HepG2 (cell line): Measurements from ENCODE around the gene KRT33A. TPM values are rescaled to one million over a fixed set of nuclear protein-coding genes. Genes with fewer than 3 reads are reported as not detected.

Source experiments
- ATAC-seq: fragments of 200-7000 bp; cut with Tn5 transposase; 3 replicates; pipeline ENCODE4 v1.9.1; 2020; ENCODE audit warnings: mild to moderate bottlenecking, moderate library complexity
- BruUV-seq: library from RNA; stranded (reverse); fragments of 400-500 nt; replicated peaks from 2 replicates; lab custom pipeline; 2021; lab: Mats Ljungman, UMichigan
- CTCF ChIA-PET: fragments of 300-600 bp; formaldehyde crosslinking; extraction: SDS; loops from one replicate; lab custom pipeline; 2021; ENCODE audit warnings: low total read pairs, inconsistent platforms, low intra/inter-chr PET ratio; lab: Yijun Ruan, JAX
- POLR2A ChIA-PET: fragments of 350-600 bp; sonication (Branson Sonifier 250); formaldehyde crosslinking; loops from one replicate; lab custom pipeline; 2020; ENCODE audit warnings: antibody characterized with exemption, inconsistent platforms; lab: Yijun Ruan, JAX
- DNase-seq: peaks from one replicate; pipeline ENCODE4 v3.0.0-alpha.2; 2015; ENCODE audit warnings: low spot score
- FAIRE-seq: peaks from 3 replicates; lab custom pipeline; 2011; peaks lifted over from hg19 to GRCh38; lab: Jason Lieb, UNC
- H2AFZ ChIP-seq: one replicate; pipeline ENCODE4 v1.6.1; 2011; ENCODE audit warnings: low read length, inconsistent platforms
- H3K27ac ChIP-seq: fragments of 300-600 bp; 3 replicates; pipeline ENCODE4 v1.8.0; 2011; ENCODE audit warnings: mixed run types, mild to moderate bottlenecking, mixed read lengths, low read length, inconsistent platforms; ENCODE audit not compliant: insufficient read depth; ENCODE audit errors: extremely low read length
- H3K27me3 ChIP-seq, 2 experiments: fragments of 200-600 bp in 1 of 2; 2 replicates in 1 of 2; 3 replicates in 1 of 2; pipeline versions ENCODE4 v1.6.0 to v1.8.0; 2011; ENCODE audit warnings: low read length in 2 of 2, mild to moderate bottlenecking in 2 of 2, moderate library complexity in 2 of 2, inconsistent platforms in 1 of 2; ENCODE audit not compliant: insufficient read depth in 2 of 2, control insufficient read depth in 1 of 2
- H3K36me3 ChIP-seq, 2 experiments: fragments of 200-600 bp in 1 of 2; replicated peaks in 1 of 2; 2 replicates in 1 of 2; 3 replicates in 1 of 2; pipeline versions ENCODE4 v1.5.1 to v1.8.0; 2011; ENCODE audit warnings: low read length in 2 of 2, inconsistent platforms in 1 of 2; ENCODE audit not compliant: insufficient read depth in 2 of 2, control insufficient read depth in 1 of 2
- H3K4me1 ChIP-seq: 2 replicates; pipeline ENCODE4 v1.5.1; 2012; ENCODE audit warnings: low read length, inconsistent platforms; ENCODE audit not compliant: insufficient read depth
- H3K4me2 ChIP-seq: 2 replicates; pipeline ENCODE4 v1.6.0; 2011; ENCODE audit warnings: low read depth, low read length, inconsistent platforms
- H3K4me3 ChIP-seq, 3 experiments: fragments of 200-600 bp in 1 of 3; sonication (generic), shearing (Covaris generic) in 1 of 3; replicated peaks in 1 of 3; 2 replicates each; pipeline ENCODE4 v1.5.1; 2011 to 2016; ENCODE audit warnings: low read length in 3 of 3, inconsistent platforms in 2 of 3, low read depth in 2 of 3, mild to moderate bottlenecking in 2 of 3, control low read depth in 1 of 3, mixed read lengths in 1 of 3; ENCODE audit not compliant: insufficient read depth in 1 of 3
- H3K79me2 ChIP-seq: one replicate; pipeline ENCODE4 v1.6.1; 2011; ENCODE audit warnings: low read length, inconsistent platforms; ENCODE audit not compliant: insufficient read depth
- H3K9ac ChIP-seq: 2 replicates; pipeline ENCODE4 v1.6.0; 2011; ENCODE audit warnings: mild to moderate bottlenecking, low read depth, low read length, inconsistent platforms; ENCODE audit not compliant: insufficient read depth
- H3K9me3 ChIP-seq: 2 replicates; pipeline ENCODE4 v1.5.1; 2012; ENCODE audit warnings: mild to moderate bottlenecking, low read length
- H4K20me1 ChIP-seq: 2 replicates; pipeline ENCODE4 v1.6.0; 2011; ENCODE audit warnings: inconsistent platforms, mild to moderate bottlenecking, low read length, moderate library complexity; ENCODE audit not compliant: insufficient read depth
- DPF2 ChIP-seq: sonication (generic); formaldehyde crosslinking; IDR thresholded peaks from 2 replicates; pipeline ENCODE4 v1.4.0; 2020; ENCODE audit warnings: mild to moderate bottlenecking, low read depth, missing genetic modification reagents, borderline replicate concordance
- MIXL1 ChIP-seq: IDR thresholded peaks from 2 replicates; pipeline ENCODE4 v1.6.1; 2016
- MTA3 ChIP-seq: sonication (generic); formaldehyde crosslinking; IDR thresholded peaks from 2 replicates; pipeline ENCODE4 v1.4.0; 2020; ENCODE audit warnings: missing genetic modification reagents
- PCBP2 ChIP-seq: fragments of 200-400 bp; formaldehyde crosslinking; optimal IDR thresholded peaks from 2 replicates; pipeline ENCODE3; 2018; ENCODE audit warnings: low read length, low read depth; ENCODE audit not compliant: poor library complexity, severe bottlenecking
- PHF5A ChIP-seq: IDR thresholded peaks from one replicate; pipeline ENCODE4 v1.6.1; 2018; ENCODE audit warnings: low read depth, missing genetic modification reagents; ENCODE audit not compliant: unreplicated experiment
- SIX4 ChIP-seq: sonication (generic); formaldehyde crosslinking; IDR thresholded peaks from 2 replicates; pipeline ENCODE4 v1.4.0; 2020; ENCODE audit warnings: missing genetic modification reagents
- ZNF251 ChIP-seq: sonication (generic); formaldehyde crosslinking; IDR thresholded peaks from 2 replicates; pipeline ENCODE4 v1.9.0; 2021; ENCODE audit warnings: mild to moderate bottlenecking, missing genetic modification reagents
- ZNF607 ChIP-seq: sonication (generic); formaldehyde crosslinking; IDR thresholded peaks from 2 replicates; pipeline ENCODE4 v1.5.1; 2020; ENCODE audit warnings: missing genetic modification reagents, mild to moderate bottlenecking, borderline replicate concordance
- ZNF644 ChIP-seq: IDR thresholded peaks from 2 replicates; pipeline ENCODE4 v1.6.1; 2016; ENCODE audit warnings: low read depth
- ZNF713 ChIP-seq: sonication (generic); formaldehyde crosslinking; IDR thresholded peaks from 2 replicates; pipeline ENCODE4 v1.4.0; 2020; ENCODE audit warnings: mild to moderate bottlenecking, missing genetic modification reagents
- WGBS: methylation state at CpG from one replicate; pipeline ENCODE4 v1.1.6; 2017; ENCODE audit warnings: low lambda C conversion rate; 5-methylcytosine and 5-hydroxymethylcytosine counted together
- in situ Hi-C: cut with HindIII; loops from 2 replicates; pipeline ENCODE4 v1.10.0; 2017; ENCODE audit warnings: low pct_unique_long_range_greater_than_20kb; ENCODE audit not compliant: extremely low pct_ligation_motif_present
- intact Hi-C: fragments of 100-400 bp; cut with micrococcal nuclease; formaldehyde crosslinking; loops from one replicate; pipeline ENCODE4 v1.10.0; 2022; ENCODE audit not compliant: unreplicated experiment
- polyA plus RNA-seq, 8 experiments: library from polyadenylated mRNA; depleted of rRNA in 3 of 8; stranded (reverse) in 7 of 8; unstranded in 1 of 8; fragments of >200 nt; fragmentation: Illumina TruSeq in 4 of 8; extraction: Trizol in 4 of 8; gene quantifications; 2 replicates each; pipeline versions ENCODE4 v1.2.1 to v1.2.3, GENCODE V29; 2011 to 2016; ENCODE audit warnings: low read depth in 4 of 8, missing spikeins in 1 of 8, mixed read lengths in 1 of 8; ENCODE audit not compliant: insufficient read depth in 1 of 8
- total RNA-seq, 5 experiments: library from RNA; depleted of rRNA; stranded (reverse); fragments of >200 nt; fragmentation: Illumina TruSeq; extraction: Trizol; gene quantifications; 2 replicates each; pipeline ENCODE4 v1.2.3, GENCODE V29; 2016; ENCODE audit warnings: low read depth in 1 of 5
- TF ChIP-seq, protein P1 (sequence below): sonication (generic); formaldehyde crosslinking; IDR thresholded peaks from 2 replicates; pipeline ENCODE4 v1.4.0; 2020; ENCODE audit warnings: missing genetic modification reagents, borderline replicate concordance
- TF ChIP-seq, protein P2 (sequence below): sonication (generic); formaldehyde crosslinking; conservative IDR thresholded peaks from 2 replicates; pipeline ENCODE4 v1.8.0; 2022; ENCODE audit warnings: low read depth, missing genetic modification reagents
- TF ChIP-seq, protein P3 (sequence below): sonication (generic); formaldehyde crosslinking; IDR thresholded peaks from 2 replicates; pipeline ENCODE4 v1.8.1; 2023; ENCODE audit warnings: mild to moderate bottlenecking, inconsistent platforms, moderate library complexity, missing genetic modification reagents, borderline replicate concordance
- TF ChIP-seq, protein P4 (sequence below): sonication (generic); formaldehyde crosslinking; IDR thresholded peaks from 2 replicates; pipeline ENCODE4 v1.8.0; 2022; ENCODE audit warnings: mild to moderate bottlenecking, missing genetic modification reagents, moderate library complexity

KRT33A gene
- total and polyA plus RNA-seq, 2 of the 13 experiments (the other 11 are each of a cell fraction or from before 2014, with no cell fraction given) = not detected

DNA sequence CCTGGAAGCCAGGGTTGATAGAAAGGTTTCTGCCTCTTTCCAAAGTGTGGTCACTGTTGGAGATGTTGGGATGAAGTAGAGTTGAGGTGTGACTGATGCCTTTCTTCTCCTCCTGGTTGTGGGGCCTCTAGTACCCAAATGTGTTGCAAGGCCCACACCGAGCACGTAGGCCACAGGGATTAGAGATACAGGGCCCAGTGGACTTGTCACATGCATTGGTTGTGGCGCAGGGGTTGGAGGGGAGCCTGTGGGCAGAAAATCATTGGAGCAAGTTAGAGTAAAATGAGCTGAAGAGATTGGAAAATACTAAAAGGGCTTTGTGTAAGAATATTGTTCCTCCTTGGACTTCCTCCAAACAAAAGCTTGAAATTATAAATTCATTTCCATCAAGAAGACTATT is 4.6 kb downstream of the KRT33A start:
- in situ Hi-C loops (no loop called here), intact Hi-C loops (no loop called here)
- CTCF ChIA-PET = no interaction called here
- Histone ChIP-seq H4K20me1 (no peaks in the 10 kb centered on the region), H3K79me2 (no peaks in the 10 kb centered on the region), H3K4me2 (no peak overlapping the region), H3K9me3 (peaks cover 11% of the 10 kb centered on the region; the same call in 1 of the 2 replicates), H3K27me3 (peaks cover 0 to 5% of the 10 kb centered on the region in 2 experiments; a peak in 3 of 5 replicates), H3K4me3 (no peak overlapping the region), H3K9ac (no peak overlapping the region), H3K4me1 (no peaks in the 10 kb centered on the region), H2AFZ (no peak overlapping the region), H3K27ac (no peak overlapping the region), H3K36me3 (no peaks in the 10 kb centered on the region)
- ATAC-seq = no peak
- BruUV-seq = no TSS peak
- DNase-seq = no peak
- 8% methylated on average over 3 of the region's 3 CpGs for WGBS
- FAIRE-seq = no peak
- TF ChIP-seq, protein P1, sequence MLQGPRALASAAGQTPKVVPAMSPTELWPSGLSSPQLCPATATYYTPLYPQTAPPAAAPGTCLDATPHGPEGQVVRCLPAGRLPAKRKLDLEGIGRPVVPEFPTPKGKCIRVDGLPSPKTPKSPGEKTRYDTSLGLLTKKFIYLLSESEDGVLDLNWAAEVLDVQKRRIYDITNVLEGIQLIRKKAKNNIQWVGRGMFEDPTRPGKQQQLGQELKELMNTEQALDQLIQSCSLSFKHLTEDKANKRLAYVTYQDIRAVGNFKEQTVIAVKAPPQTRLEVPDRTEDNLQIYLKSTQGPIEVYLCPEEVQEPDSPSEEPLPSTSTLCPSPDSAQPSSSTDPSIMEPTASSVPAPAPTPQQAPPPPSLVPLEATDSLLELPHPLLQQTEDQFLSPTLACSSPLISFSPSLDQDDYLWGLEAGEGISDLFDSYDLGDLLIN (CRISPR knock-in tag) = no peak
- TF ChIP-seq, protein P2, sequence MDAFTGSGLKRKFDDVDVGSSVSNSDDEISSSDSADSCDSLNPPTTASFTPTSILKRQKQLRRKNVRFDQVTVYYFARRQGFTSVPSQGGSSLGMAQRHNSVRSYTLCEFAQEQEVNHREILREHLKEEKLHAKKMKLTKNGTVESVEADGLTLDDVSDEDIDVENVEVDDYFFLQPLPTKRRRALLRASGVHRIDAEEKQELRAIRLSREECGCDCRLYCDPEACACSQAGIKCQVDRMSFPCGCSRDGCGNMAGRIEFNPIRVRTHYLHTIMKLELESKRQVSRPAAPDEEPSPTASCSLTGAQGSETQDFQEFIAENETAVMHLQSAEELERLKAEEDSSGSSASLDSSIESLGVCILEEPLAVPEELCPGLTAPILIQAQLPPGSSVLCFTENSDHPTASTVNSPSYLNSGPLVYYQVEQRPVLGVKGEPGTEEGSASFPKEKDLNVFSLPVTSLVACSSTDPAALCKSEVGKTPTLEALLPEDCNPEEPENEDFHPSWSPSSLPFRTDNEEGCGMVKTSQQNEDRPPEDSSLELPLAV (CRISPR knock-in tag) = no peak
- TF ChIP-seq ZNF713 (CRISPR knock-in tag) (no peak), DPF2 (CRISPR knock-in tag) (no peak), MTA3 (CRISPR knock-in tag) (no peak), ZNF607 (no peak), PCBP2 (no peak), ZNF251 (CRISPR knock-in tag) (no peak), PHF5A (CRISPR knock-in tag) (no peak), ZNF644 (CRISPR knock-in tag) (no peak), MIXL1 (no peak), SIX4 (CRISPR knock-in tag) (no peak)
- TF ChIP-seq, protein P3, sequence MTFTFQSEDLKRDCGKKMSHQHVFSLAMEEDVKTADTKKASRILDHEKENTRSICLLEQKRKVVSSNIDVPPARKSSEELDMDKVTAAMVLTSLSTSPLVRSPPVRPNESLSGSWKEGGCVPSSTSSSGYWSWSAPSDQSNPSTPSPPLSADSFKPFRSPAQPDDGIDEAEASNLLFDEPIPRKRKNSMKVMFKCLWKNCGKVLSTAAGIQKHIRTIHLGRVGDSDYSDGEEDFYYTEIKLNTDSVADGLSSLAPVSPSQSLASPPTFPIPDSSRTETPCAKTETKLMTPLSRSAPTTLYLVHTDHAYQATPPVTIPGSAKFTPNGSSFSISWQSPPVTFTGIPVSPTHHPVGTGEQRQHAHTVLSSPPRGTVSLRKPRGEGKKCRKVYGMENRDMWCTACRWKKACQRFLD (CRISPR knock-in tag) = no peak
- TF ChIP-seq, protein P4, sequence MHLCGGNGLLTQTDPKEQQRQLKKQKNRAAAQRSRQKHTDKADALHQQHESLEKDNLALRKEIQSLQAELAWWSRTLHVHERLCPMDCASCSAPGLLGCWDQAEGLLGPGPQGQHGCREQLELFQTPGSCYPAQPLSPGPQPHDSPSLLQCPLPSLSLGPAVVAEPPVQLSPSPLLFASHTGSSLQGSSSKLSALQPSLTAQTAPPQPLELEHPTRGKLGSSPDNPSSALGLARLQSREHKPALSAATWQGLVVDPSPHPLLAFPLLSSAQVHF (CRISPR knock-in tag) = no peak
- POLR2A ChIA-PET = no interaction called here
